ENCODE results near the gene ARHGAP24. TPM values are rescaled to one million over a fixed set of nuclear protein-coding genes. Genes with fewer than 3 reads are reported as not detected.
"Not testable (repeated sequence)": the region's sequence is repeated elsewhere in the genome, so short reads cannot be mapped to it uniquely, and the experiment has no call there.

Gene ARHGAP24
- total and polyA plus RNA-seq, 12 donors = 6.7 to 35.5 (median 23.9) TPM

DNA sequence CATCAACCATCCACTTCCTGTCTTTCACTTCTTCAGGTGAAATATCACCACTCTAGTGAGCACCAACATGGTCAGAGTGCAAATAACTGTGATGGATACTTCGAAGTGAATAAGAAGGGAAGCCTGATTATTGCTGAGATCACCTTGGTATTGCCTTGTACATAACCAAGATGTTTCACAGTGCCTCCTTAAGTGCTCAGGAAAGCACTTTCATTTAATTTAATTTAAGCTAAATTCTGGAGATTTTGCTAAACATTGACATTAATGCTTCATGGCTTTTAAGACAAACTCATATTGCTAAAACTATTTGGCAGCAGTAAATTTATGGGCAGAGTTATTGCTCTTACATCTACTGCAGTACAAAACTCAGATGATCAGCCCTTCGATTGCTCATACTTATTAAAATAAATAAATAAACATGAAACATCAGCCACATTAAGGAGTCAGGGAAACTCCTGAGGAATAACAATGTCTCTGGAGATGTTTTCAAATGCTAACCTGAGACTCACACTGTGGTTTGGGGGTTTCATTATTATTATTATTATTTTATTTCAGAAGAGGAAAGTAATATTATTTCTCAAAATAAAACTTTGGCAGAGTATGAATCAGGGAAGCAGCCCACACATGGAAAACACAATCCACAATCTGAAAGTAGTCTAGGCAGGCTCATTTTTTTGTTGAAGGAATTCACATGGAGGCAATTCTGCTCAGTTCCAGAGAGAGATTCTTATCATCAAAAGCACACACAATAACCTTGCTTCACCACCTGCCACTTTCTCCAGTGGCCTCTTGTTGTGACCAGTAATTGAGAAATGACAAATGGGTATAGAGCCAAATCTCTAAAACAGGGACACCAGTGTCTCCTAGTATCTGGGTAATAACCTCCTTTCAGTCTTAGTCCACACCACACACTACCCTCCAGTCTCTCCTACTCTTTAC is 540.7 kb downstream of the ARHGAP24 start:
- no peak overlapping the region for H3K4me3 ChIP-seq
- peaks cover 0 to 42% (median 20%) of the 10 kb centered on the region in 9 donors for H3K4me1 ChIP-seq
- H3K36me3 ChIP-seq = no peaks in the 10 kb centered on the region
- H3K27me3 ChIP-seq = no peaks in the 10 kb centered on the region
- DNase-seq (no peak), ATAC-seq (no peak)
- H3K9me3 ChIP-seq = no peaks in the 10 kb centered on the region
- 84 to 88% methylated on average over 2 of the region's 2 CpGs for WGBS, 2 donors
- intact Hi-C loops (cut with DNase I) = no loop called here
- H3K27ac ChIP-seq = no peak overlapping the region
- TF ChIP-seq, protein P1, sequence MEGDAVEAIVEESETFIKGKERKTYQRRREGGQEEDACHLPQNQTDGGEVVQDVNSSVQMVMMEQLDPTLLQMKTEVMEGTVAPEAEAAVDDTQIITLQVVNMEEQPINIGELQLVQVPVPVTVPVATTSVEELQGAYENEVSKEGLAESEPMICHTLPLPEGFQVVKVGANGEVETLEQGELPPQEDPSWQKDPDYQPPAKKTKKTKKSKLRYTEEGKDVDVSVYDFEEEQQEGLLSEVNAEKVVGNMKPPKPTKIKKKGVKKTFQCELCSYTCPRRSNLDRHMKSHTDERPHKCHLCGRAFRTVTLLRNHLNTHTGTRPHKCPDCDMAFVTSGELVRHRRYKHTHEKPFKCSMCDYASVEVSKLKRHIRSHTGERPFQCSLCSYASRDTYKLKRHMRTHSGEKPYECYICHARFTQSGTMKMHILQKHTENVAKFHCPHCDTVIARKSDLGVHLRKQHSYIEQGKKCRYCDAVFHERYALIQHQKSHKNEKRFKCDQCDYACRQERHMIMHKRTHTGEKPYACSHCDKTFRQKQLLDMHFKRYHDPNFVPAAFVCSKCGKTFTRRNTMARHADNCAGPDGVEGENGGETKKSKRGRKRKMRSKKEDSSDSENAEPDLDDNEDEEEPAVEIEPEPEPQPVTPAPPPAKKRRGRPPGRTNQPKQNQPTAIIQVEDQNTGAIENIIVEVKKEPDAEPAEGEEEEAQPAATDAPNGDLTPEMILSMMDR (IDR thresholded peaks at IDR 0.05) = no peak

DNA sequence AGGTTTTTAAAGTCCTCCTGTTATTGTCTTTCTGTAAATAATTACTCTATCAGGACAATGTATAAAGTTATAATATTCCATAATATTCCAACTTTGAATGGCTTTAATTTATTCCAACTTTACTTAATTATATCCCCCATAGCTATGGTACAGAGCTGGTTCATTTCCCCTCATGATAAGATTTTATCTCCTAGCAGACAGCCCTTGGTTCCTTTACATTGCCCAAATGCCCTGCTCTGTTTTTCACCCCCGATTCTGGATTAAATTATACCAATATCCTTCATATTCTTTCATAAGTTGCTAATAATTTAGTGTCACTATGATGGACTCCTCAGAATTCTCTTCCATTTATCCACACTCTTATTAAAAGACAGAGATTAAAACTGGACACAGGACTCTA is 544.4 kb downstream of the ARHGAP24 start:
- Histone ChIP-seq H3K4me1 (peaks cover 0 to 18% (median 11%) of the 10 kb centered on the region in 9 donors), H3K4me3 (no peak overlapping the region), H3K27me3 (no peaks in the 10 kb centered on the region), H3K27ac (no peak overlapping the region), H3K9me3 (no peaks in the 10 kb centered on the region), H3K36me3 (no peaks in the 10 kb centered on the region)
- 79 to 88% methylated on average over 1 of the region's 1 CpG for WGBS, 2 donors
- intact Hi-C loops (cut with DNase I) = no loop called here
- no peak for ATAC-seq
- DNase-seq = no peak
- TF ChIP-seq, protein P1 (IDR thresholded peaks at IDR 0.05) = no peak

DNA sequence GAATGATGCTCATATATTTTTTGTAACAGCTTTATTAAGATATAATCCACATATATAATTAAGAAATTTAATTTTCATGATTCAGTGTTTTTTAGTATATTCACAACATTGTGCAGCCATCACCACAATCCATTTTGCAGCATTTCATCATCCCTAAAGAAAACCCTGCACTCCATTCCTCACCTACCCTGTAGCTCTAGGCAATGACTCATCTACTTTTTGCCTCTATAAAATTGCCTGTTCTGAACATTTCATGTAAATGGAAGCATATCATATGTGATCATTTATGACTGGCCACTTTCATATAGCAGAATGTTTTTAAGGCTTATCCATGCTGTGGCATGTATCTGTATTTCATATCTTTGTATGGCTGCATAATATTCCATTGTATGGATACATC is 545.0 kb downstream of the ARHGAP24 start:
- Histone ChIP-seq H3K27me3 (no peaks in the 10 kb centered on the region), H3K4me1 (peaks cover 0 to 13% (median 6%) of the 10 kb centered on the region in 9 donors), H3K36me3 (no peaks in the 10 kb centered on the region), H3K9me3 (no peaks in the 10 kb centered on the region), H3K4me3 (no peak overlapping the region), H3K27ac (no peak overlapping the region)
- intact Hi-C loops (cut with DNase I) = no loop called here
- DNase-seq (no peak), ATAC-seq (no peak)
- TF ChIP-seq, protein P1 (IDR thresholded peaks at IDR 0.05) = no peak

DNA sequence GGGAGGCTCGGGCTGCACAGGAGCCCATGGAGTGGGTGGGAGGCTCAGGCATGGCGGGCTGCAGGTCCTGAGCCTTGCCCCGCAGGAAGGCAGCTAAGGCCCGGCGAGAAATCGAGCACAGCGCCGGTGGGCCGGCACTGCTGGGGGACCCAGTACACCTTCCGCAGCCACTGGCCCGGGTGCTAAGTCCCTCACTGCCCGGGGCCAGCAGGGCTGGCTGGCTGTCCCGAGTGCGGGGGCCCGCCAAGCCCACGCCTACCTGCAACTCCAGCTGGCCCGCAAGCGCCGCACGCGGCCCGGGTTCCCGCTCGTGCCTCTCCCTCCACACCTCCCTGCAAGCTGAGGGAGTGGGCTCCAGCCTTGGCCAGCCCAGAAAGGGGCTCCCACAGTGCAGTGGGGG is 546.7 kb downstream of the ARHGAP24 start:
- ATAC-seq; H3K4me1 ChIP-seq; H3K36me3 ChIP-seq; H3K27me3 ChIP-seq; DNase-seq; H3K9me3 ChIP-seq; H3K27ac ChIP-seq; intact Hi-C loops (cut with DNase I); H3K4me3 ChIP-seq: not testable (repeated sequence)
- WGBS, 2 donors = 92 to 98% methylated on average over 14 to 24 of the region's 24 CpGs

DNA sequence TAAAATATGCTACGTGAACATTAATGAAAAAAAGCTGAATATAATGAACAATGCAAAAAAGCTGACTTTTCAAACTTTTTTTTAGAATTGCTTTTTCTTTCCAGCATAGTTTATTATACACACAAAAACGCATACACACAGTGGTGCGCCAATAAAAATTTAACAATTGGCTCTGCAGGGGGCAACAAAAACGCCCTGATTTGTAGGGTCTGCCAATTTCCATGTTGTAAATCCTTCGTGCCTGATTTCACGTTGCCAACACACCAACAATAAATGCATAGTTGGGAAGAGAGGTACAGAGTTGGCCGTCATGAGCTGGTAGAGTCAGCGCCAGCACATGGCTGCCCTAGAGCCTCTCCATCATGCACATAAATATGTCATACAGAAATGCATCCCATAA is 551.8 kb downstream of the ARHGAP24 start:
- Histone ChIP-seq H3K27me3 (no peaks in the 10 kb centered on the region), H3K36me3 (no peaks in the 10 kb centered on the region), H3K27ac (no peak overlapping the region), H3K4me1 (peaks cover 0 to 4% (median 0%) of the 10 kb centered on the region in 9 donors), H3K4me3 (no peak overlapping the region), H3K9me3 (no peaks in the 10 kb centered on the region)
- no peak for DNase-seq
- intact Hi-C loops (cut with DNase I) = no loop called here
- 91 to 93% methylated on average over 8 of the region's 8 CpGs for WGBS, 2 donors
- ATAC-seq = no peak
- TF ChIP-seq, protein P1 (IDR thresholded peaks at IDR 0.05) = no peak
